Caco-2 (cell line): ENCODE measurements around the gene EPG5. TPM values are rescaled to one million over a fixed set of nuclear protein-coding genes. Genes with fewer than 3 reads are reported as not detected.

Source experiments
- BruUV-seq: library from RNA; stranded (reverse); fragments of 400-500 nt; replicated peaks from 2 replicates; lab custom pipeline; 2021; lab: Mats Ljungman, UMichigan
- CTCF ChIA-PET: fragments of 300-600 bp; sonication (Branson Sonifier 250); formaldehyde crosslinking; loops from one replicate; lab custom pipeline; 2022; ENCODE audit warnings: antibody characterized with exemption; lab: Charles Lee
- POLR2A ChIA-PET: fragments of 300-600 bp; sonication (Branson Sonifier 250); formaldehyde crosslinking; loops from one replicate; lab custom pipeline; 2022; ENCODE audit warnings: antibody characterized with exemption; lab: Charles Lee
- DNase-seq, 2 experiments: peaks; one replicate each; pipeline versions ENCODE4 v3.0.0 to v3.0.0-alpha.2; 2020 to 2022
- H3K27me3 ChIP-seq: replicated peaks from 2 replicates; pipeline ENCODE4 v1.6.0; 2011; ENCODE audit warnings: low read length; ENCODE audit not compliant: control insufficient read depth, insufficient read depth
- H3K36me3 ChIP-seq: 2 replicates; pipeline ENCODE4 v1.5.1; 2011; ENCODE audit warnings: low read length; ENCODE audit not compliant: control insufficient read depth, insufficient read depth
- H3K4me1 ChIP-seq: fragments of 250-450 bp; sonication (Bioruptor Pico); 2 replicates; pipeline ENCODE4 v1.5.1; 2020; ENCODE audit warnings: mild to moderate bottlenecking
- H3K4me3 ChIP-seq: 2 replicates; pipeline ENCODE4 v1.5.1; 2011; ENCODE audit warnings: low read depth, mild to moderate bottlenecking, control low read depth, low read length
- H3K9me3 ChIP-seq: fragments of 250-450 bp; sonication (Bioruptor Pico); 2 replicates; pipeline ENCODE4 v1.5.1; 2020; ENCODE audit warnings: mild to moderate bottlenecking, moderate library complexity
- H3K27ac Mint-ChIP-seq: one replicate; pipeline ENCODE4 v1.8.0; 2022; ENCODE audit warnings: mixed read lengths; ENCODE audit not compliant: unreplicated experiment
- H3K27me3 Mint-ChIP-seq: one replicate; pipeline ENCODE4 v1.8.0; 2022; ENCODE audit warnings: mixed read lengths; ENCODE audit not compliant: insufficient read depth, unreplicated experiment
- H3K36me3 Mint-ChIP-seq: one replicate; pipeline ENCODE4 v1.8.0; 2022; ENCODE audit warnings: mild to moderate bottlenecking, mixed read lengths; ENCODE audit not compliant: insufficient read depth, unreplicated experiment
- H3K4me1 Mint-ChIP-seq: one replicate; pipeline ENCODE4 v1.8.0; 2022; ENCODE audit warnings: low read depth, mixed read lengths; ENCODE audit not compliant: unreplicated experiment
- H3K4me3 Mint-ChIP-seq: one replicate; pipeline ENCODE4 v1.8.0; 2022; ENCODE audit warnings: mild to moderate bottlenecking, moderate library complexity, mixed read lengths; ENCODE audit not compliant: unreplicated experiment
- H3K9me3 Mint-ChIP-seq: one replicate; pipeline ENCODE4 v1.8.0; 2022; ENCODE audit warnings: mixed read lengths; ENCODE audit not compliant: unreplicated experiment
- CTCF ChIP-seq, 2 experiments: fragments of 200-600 bp in 1 of 2; IDR thresholded peaks; 1 replicate in 1 of 2; 2 replicates in 1 of 2; pipeline versions ENCODE4 v1.5.1 to v1.8.0; 2011 to 2022; ENCODE audit warnings: antibody characterized with exemption in 1 of 2, control low read depth in 1 of 2, inconsistent platforms in 1 of 2, low read depth in 1 of 2, low read length in 1 of 2, mild to moderate bottlenecking in 1 of 2, moderate library complexity in 1 of 2; ENCODE audit not compliant: insufficient read depth in 1 of 2, severe bottlenecking in 1 of 2, unreplicated experiment in 1 of 2
- intact Hi-C: fragments of 100-400 bp; cut with micrococcal nuclease; formaldehyde crosslinking; loops from one replicate; pipeline ENCODE4 v1.10.0; 2022; ENCODE audit not compliant: unreplicated experiment
- total RNA-seq: library from RNA; stranded (reverse); gene quantifications from 2 replicates; pipeline ENCODE4 v1.2.3, GENCODE V29; 2022

The EPG5 gene
- total RNA-seq, 1 experiment from 2014 or later = 12.0 TPM

- no peaks in the 10 kb centered on the region for H3K9me3 Mint-ChIP-seq
- intact Hi-C loops = no loop called here
- no peaks in the 10 kb centered on the region for H3K4me1 Mint-ChIP-seq
- Histone ChIP-seq H3K4me1 (no peaks in the 10 kb centered on the region), H3K4me3 (no peak overlapping the region), H3K9me3 (no peaks in the 10 kb centered on the region), H3K27me3 (no peaks in the 10 kb centered on the region), H3K36me3 (no peaks in the 10 kb centered on the region)
- TF ChIP-seq CTCF (IDR thresholded peaks at IDR 0.05; ENCODE audit: insufficient read depth in 1 of 2, low read depth in 1 of 2, low read length in 1 of 2, severe bottlenecking in 1 of 2, unreplicated experiment in 1 of 2) = no peak
- H3K27me3 Mint-ChIP-seq = no peaks in the 10 kb centered on the region
- peaks cover 7% of the 10 kb centered on the region for H3K36me3 Mint-ChIP-seq
- H3K4me3 Mint-ChIP-seq = no peak overlapping the region
- ChIA-PET POLR2A (no interaction called here), CTCF (interaction anchor here (1.2 kb wide), 1 partner anchor 160 kb away, joined by 4 read pairs; no protein-coding TSS in a partner anchor)
- no peak for DNase-seq
- no peak overlapping the region for H3K27ac Mint-ChIP-seq
- no TSS peak for BruUV-seq
Measured at GRCh38 chr18:45913276-45913675, 53.9 kb downstream of the EPG5 start.

- CTCF ChIA-PET = interaction anchor here (0.6 to 1.0 kb wide), 2 partner anchors 30 to 290 kb away, joined by 3 to 5 read pairs; no protein-coding TSS in a partner anchor
- intact Hi-C loops = loop anchor here (1.0 to 2.0 kb wide), 2 partner anchors 64 to 219 kb away; no protein-coding TSS in a partner anchor
- H3K9me3 Mint-ChIP-seq = no peaks in the 10 kb centered on the region
- H3K4me3 Mint-ChIP-seq = no peak overlapping the region
- H3K27me3 Mint-ChIP-seq = no peaks in the 10 kb centered on the region
- DNase-seq = peak; percentile 36 to 51
- no TSS peak for BruUV-seq
- no peaks in the 10 kb centered on the region for H3K27me3 ChIP-seq
- H3K36me3 Mint-ChIP-seq = peaks cover 7% of the 10 kb centered on the region
- H3K4me3 ChIP-seq = no peak overlapping the region
- no peaks in the 10 kb centered on the region for H3K4me1 ChIP-seq
- POLR2A ChIA-PET = no interaction called here
- no peaks in the 10 kb centered on the region for H3K36me3 ChIP-seq
- H3K4me1 Mint-ChIP-seq = no peaks in the 10 kb centered on the region
- TF ChIP-seq CTCF (IDR thresholded peaks at IDR 0.05; ENCODE audit: insufficient read depth in 1 of 2, low read depth in 1 of 2, low read length in 1 of 2, severe bottlenecking in 1 of 2, unreplicated experiment in 1 of 2) = peak; percentile 25 to 46
- no peaks in the 10 kb centered on the region for H3K9me3 ChIP-seq
- no peak overlapping the region for H3K27ac Mint-ChIP-seq
Measured at GRCh38 chr18:45910405-45911023, 56.6 kb downstream of the EPG5 start.

DNA sequence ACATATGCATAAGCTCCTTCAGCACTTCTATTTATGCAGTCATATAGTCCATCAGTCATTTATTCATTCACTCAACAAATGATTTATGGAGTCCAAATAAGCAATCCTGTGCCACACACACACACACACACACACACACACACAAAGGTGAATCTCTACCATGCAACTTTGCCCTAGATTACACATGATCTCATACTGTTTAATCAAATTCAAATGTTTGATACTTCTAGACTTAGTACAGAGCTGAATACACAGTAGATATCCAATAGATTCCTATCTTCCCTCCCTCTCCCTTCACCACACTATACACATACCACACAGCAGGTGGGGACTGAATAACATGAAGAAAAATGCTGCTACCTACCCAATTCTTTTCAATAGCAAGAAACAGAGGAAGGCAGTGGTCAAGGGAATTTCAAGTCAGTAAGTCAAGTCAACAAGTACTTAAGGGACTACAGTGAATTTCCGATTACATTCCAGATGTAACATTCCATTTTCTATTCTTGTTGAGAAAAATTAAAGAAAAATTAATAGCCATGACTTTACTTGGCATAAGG is 65.4 kb downstream of the EPG5 start:
- H3K36me3 ChIP-seq = no peaks in the 10 kb centered on the region
- no peaks in the 10 kb centered on the region for H3K9me3 ChIP-seq
- no peaks in the 10 kb centered on the region for H3K9me3 Mint-ChIP-seq
- H3K4me3 Mint-ChIP-seq = no peak overlapping the region
- H3K4me1 ChIP-seq = no peaks in the 10 kb centered on the region
- H3K4me1 Mint-ChIP-seq = no peaks in the 10 kb centered on the region
- TF ChIP-seq CTCF (IDR thresholded peaks at IDR 0.05; ENCODE audit: insufficient read depth in 1 of 2, low read depth in 1 of 2, low read length in 1 of 2, severe bottlenecking in 1 of 2, unreplicated experiment in 1 of 2) = no peak
- no peak overlapping the region for H3K27ac Mint-ChIP-seq
- ChIA-PET CTCF (no interaction called here), POLR2A (no interaction called here)
- intact Hi-C loops = no loop called here
- H3K27me3 ChIP-seq = no peaks in the 10 kb centered on the region
- H3K36me3 Mint-ChIP-seq = no peaks in the 10 kb centered on the region
- no peaks in the 10 kb centered on the region for H3K27me3 Mint-ChIP-seq
- no peak for DNase-seq
- no TSS peak for BruUV-seq
- H3K4me3 ChIP-seq = no peak overlapping the region
